Retinal pigment epithelial cell (primary cell): ENCODE measurements around the gene CMTM4.

ENCODE experiments used
- DNase-seq: peaks from one replicate; pipeline ENCODE4 v3.0.0-alpha.2; 2010; ENCODE audit warnings: low read depth
- H3K4me3 ChIP-seq: 2 replicates; pipeline ENCODE4 v1.5.1; 2011; ENCODE audit warnings: mild to moderate bottlenecking, low read length, control low read depth, moderate library complexity
- CTCF ChIP-seq: conservative IDR thresholded peaks from 2 replicates; pipeline ENCODE4 v1.5.1; 2011; ENCODE audit warnings: low read depth, low read length, control low read depth, inconsistent platforms

CMTM4 gene

GRCh38 chr16:66696669-66697630 is at the start of gene CMTM4:
CMTM4 (minus strand) TSS chr16:66696743; CDS start chr16:66696525, 218 bp downstream.
- peak within 1 kb of the TSS; percentile 64 for H3K4me3 ChIP-seq
- peak; percentile 16 for TF ChIP-seq CTCF
- peak; percentile 39 for DNase-seq

- H3K4me3 ChIP-seq = no peak overlapping the region
- DNase-seq = no peak
- no peak for TF ChIP-seq CTCF
Measured at GRCh38 chr16:66746048-66746447, 49.5 kb upstream of the CMTM4 start.

GRCh38 chr16:66741950-66742808 is 45.6 kb upstream of the CMTM4 start:
- H3K4me3 ChIP-seq = no peak overlapping the region
- DNase-seq = no peak
- no peak for TF ChIP-seq CTCF

- TF ChIP-seq CTCF = no peak
- peak; percentile 72 for DNase-seq
- no peak overlapping the region for H3K4me3 ChIP-seq
Measured at GRCh38 chr16:66741169-66741900, 44.8 kb upstream of the CMTM4 start.

GRCh38 chr16:66740533-66740932 is 44.0 kb upstream of the CMTM4 start:
- DNase-seq = no peak
- no peak for TF ChIP-seq CTCF
- no peak overlapping the region for H3K4me3 ChIP-seq

GRCh38 chr16:66740010-66740409 is 43.5 kb upstream of the CMTM4 start:
- DNase-seq = no peak
- no peak overlapping the region for H3K4me3 ChIP-seq
- peak; percentile 72 for TF ChIP-seq CTCF
